Measurements from ENCODE around the gene TELO2. TPM values are rescaled to one million over a fixed set of nuclear protein-coding genes. Genes with fewer than 3 reads are reported as not detected.
A peak's percentile ranks its signal among the peaks of the same experiment; 100 is the strongest.

Gene TELO2
- total RNA-seq: 36.4 TPM

GRCh38 chr16:1492923-1493745, at the start of gene TELO2:
Gene TELO2, plus strand, starts transcription at chr16:1493360. Its CDS starts 922 bp downstream, at chr16:1494282.
- DNase-seq (ENCODE audit: low spot score) (peak; percentile 84), ATAC-seq (peak; percentile 96)

GRCh38 chr16:1443403-1443973, 49.7 kb upstream of the TELO2 start:
- no peak for ATAC-seq
- no peak for DNase-seq (ENCODE audit: low spot score)

- DNase-seq (ENCODE audit: low spot score): no peak
- ATAC-seq: no peak
These were observed 49.0 kb upstream of the TELO2 start, which contains the start of gene CCDC154 for GRCh38 chr16:1443980-1444729. Gene CCDC154, minus strand, starts transcription at chr16:1444556. Its CDS starts 234 bp downstream, at chr16:1444322.

GRCh38 chr16:1444730-1445517, 48.2 kb upstream of the TELO2 start:
- DNase-seq (ENCODE audit: low spot score): no peak
- no peak for ATAC-seq

GRCh38 chr16:1445518-1446203, 47.5 kb upstream of the TELO2 start:
- DNase-seq (ENCODE audit: low spot score): no peak
- no peak for ATAC-seq

- DNase-seq (ENCODE audit: low spot score) (no peak), ATAC-seq (no peak)
These were observed 46.7 kb upstream of the TELO2 start for GRCh38 chr16:1446296-1447080.

- ATAC-seq (no peak), DNase-seq (ENCODE audit: low spot score) (no peak)
These were observed 45.2 kb upstream of the TELO2 start for GRCh38 chr16:1447965-1448364.

GRCh38 chr16:1448536-1449116, 44.5 kb upstream of the TELO2 start:
- ATAC-seq (no peak), DNase-seq (ENCODE audit: low spot score) (no peak)

GRCh38 chr16:1449201-1449788, 43.9 kb upstream of the TELO2 start:
- no peak for DNase-seq (ENCODE audit: low spot score)
- ATAC-seq: no peak

- ATAC-seq (no peak), DNase-seq (ENCODE audit: low spot score) (no peak)
These were observed 42.9 kb upstream of the TELO2 start for GRCh38 chr16:1450218-1450617.

- ATAC-seq (no peak), DNase-seq (ENCODE audit: low spot score) (no peak)
These were observed 42.3 kb upstream of the TELO2 start for GRCh38 chr16:1450841-1451240.

GRCh38 chr16:1451702-1452392, 41.3 kb upstream of the TELO2 start:
- ATAC-seq: no peak

GRCh38 chr16:1452530-1452929, 40.6 kb upstream of the TELO2 start:
- DNase-seq (ENCODE audit: low spot score) (no peak), ATAC-seq (no peak)

More at GRCh38 chr16:1451702-1452392, 41.3 kb upstream of the TELO2 start:
- DNase-seq (ENCODE audit: low spot score): no peak

GRCh38 chr16:1453316-1453715, 39.8 kb upstream of the TELO2 start:
- no peak for ATAC-seq

GRCh38 chr16:1454561-1454960, 38.6 kb upstream of the TELO2 start:
- ATAC-seq: no peak

More at GRCh38 chr16:1453316-1453715, 39.8 kb upstream of the TELO2 start:
- no peak for DNase-seq (ENCODE audit: low spot score)

GRCh38 chr16:1455190-1456171, 37.7 kb upstream of the TELO2 start:
- DNase-seq (ENCODE audit: low spot score) (no peak), ATAC-seq (no peak)

More at GRCh38 chr16:1454561-1454960, 38.6 kb upstream of the TELO2 start:
- no peak for DNase-seq (ENCODE audit: low spot score)

- DNase-seq (ENCODE audit: low spot score): no peak
- no peak for ATAC-seq
These were observed 36.2 kb upstream of the TELO2 start for GRCh38 chr16:1456951-1457350.
